Activated CD4-positive, alpha-beta T cell treated with anti-CD3 and anti-CD28 coated beads for 1 hour (primary cell): ENCODE results near the gene EGF.

Experiments
- DNase-seq: peaks from one replicate; pipeline ENCODE4 v3.0.0-alpha.2; 2020

The EGF gene

GRCh38 chr4:110042545-110043517 lies 130.1 kb downstream of the EGF start:
- DNase-seq, result no peak

GRCh38 chr4:110046588-110047049 lies 133.9 kb downstream of the EGF start:
- DNase-seq, result no peak

GRCh38 chr4:110049951-110050925 lies 137.6 kb downstream of the EGF start:
- no peak for DNase-seq

GRCh38 chr4:110055158-110055768 lies 142.6 kb downstream of the EGF start:
- DNase-seq, result no peak

GRCh38 chr4:110058677-110059076 lies 146.0 kb downstream of the EGF start:
- no peak for DNase-seq

GRCh38 chr4:110059556-110060191 lies 147.0 kb downstream of the EGF start:
- DNase-seq, result no peak

- DNase-seq, result no peak
Observed at GRCh38 chr4:110061076-110061475, 148.4 kb downstream of the EGF start.
